Lower lobe of right lung (tissue), 2 donors: Measurements from ENCODE around the gene NXPE1. TPM values are rescaled to one million over a fixed set of nuclear protein-coding genes. Genes with fewer than 3 reads are reported as not detected.

Experiments
- ATAC-seq, 2 donors: fragments of 200-7000 bp; cut with Tn5 transposase; one replicate each; pipeline ENCODE4 v1.9.1; 2020 to 2022; ENCODE audit warnings: mild to moderate bottlenecking in 2 of 2, moderate library complexity in 2 of 2
- DNase-seq: peaks from one replicate; pipeline ENCODE4 v3.0.0-alpha.2; 2020
- H3K27ac ChIP-seq: fragments of 200-600 bp; one replicate; pipeline ENCODE4 v1.8.0; 2022
- H3K27me3 ChIP-seq: fragments of 200-600 bp; one replicate; pipeline ENCODE4 v1.8.0; 2022; ENCODE audit warnings: low read depth
- H3K36me3 ChIP-seq: fragments of 200-600 bp; one replicate; pipeline ENCODE4 v1.8.0; 2022; ENCODE audit warnings: mild to moderate bottlenecking
- H3K4me1 ChIP-seq: fragments of 200-600 bp; one replicate; pipeline ENCODE4 v1.8.0; 2022
- H3K4me3 ChIP-seq: fragments of 200-600 bp; one replicate; pipeline ENCODE4 v1.8.0; 2022; ENCODE audit warnings: mild to moderate bottlenecking
- H3K9me3 ChIP-seq: fragments of 200-600 bp; one replicate; pipeline ENCODE4 v1.8.0; 2022
- intact Hi-C: fragments of 100-400 bp; cut with DNase I; formaldehyde crosslinking; loops from one replicate; pipeline ENCODE4 v1.11.0; 2022
- total RNA-seq: library from RNA; stranded (reverse); fragmentation: NEBNext Ultra II Directional; extraction: Animal tissue kit (Norgen Biotek cat#: 25700); gene quantifications from one replicate; pipeline ENCODE4 v1.2.1, GENCODE V29; 2021
- TF ChIP-seq, protein P1 (sequence below): fragments of 200-600 bp; IDR thresholded peaks from one replicate; pipeline ENCODE4 v1.8.0; 2022; ENCODE audit warnings: antibody characterized with exemption, mild to moderate bottlenecking
- donor health status: DM: no; HTN: yes; CAD: no; lungs with severe emphysema.

NXPE1 gene
- total RNA-seq, 1 donor from 2014 or later: not detected

DNA sequence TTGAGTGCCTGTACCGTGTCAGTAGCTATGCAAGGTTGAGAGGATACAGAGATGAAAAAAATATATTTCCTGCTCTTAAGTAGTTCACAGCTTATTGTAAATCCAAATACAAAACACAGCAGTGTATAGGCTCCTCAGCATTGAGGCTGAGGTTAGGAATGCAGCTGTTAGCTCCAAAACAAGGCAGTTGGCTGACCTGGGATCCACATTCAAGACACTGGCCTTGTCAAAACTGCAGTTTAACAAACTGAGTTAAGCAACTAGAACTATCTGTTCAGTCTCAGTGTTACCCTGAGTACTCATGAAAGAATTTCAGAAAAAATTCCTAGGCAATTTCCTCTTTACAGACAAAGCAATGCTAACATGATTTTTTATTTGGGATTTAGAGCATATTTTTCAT, 77.6 kb downstream of the NXPE1 start:
- no peaks in the 10 kb centered on the region for H3K27me3 ChIP-seq
- no peaks in the 10 kb centered on the region for H3K9me3 ChIP-seq
- H3K4me3 ChIP-seq: no peak overlapping the region
- no peak for ATAC-seq
- H3K27ac ChIP-seq: no peak overlapping the region
- TF ChIP-seq, protein P1, sequence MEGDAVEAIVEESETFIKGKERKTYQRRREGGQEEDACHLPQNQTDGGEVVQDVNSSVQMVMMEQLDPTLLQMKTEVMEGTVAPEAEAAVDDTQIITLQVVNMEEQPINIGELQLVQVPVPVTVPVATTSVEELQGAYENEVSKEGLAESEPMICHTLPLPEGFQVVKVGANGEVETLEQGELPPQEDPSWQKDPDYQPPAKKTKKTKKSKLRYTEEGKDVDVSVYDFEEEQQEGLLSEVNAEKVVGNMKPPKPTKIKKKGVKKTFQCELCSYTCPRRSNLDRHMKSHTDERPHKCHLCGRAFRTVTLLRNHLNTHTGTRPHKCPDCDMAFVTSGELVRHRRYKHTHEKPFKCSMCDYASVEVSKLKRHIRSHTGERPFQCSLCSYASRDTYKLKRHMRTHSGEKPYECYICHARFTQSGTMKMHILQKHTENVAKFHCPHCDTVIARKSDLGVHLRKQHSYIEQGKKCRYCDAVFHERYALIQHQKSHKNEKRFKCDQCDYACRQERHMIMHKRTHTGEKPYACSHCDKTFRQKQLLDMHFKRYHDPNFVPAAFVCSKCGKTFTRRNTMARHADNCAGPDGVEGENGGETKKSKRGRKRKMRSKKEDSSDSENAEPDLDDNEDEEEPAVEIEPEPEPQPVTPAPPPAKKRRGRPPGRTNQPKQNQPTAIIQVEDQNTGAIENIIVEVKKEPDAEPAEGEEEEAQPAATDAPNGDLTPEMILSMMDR: no peak
- H3K4me1 ChIP-seq: no peaks in the 10 kb centered on the region
- DNase-seq: no peak
- no peaks in the 10 kb centered on the region for H3K36me3 ChIP-seq
- intact Hi-C loops: no loop called here

DNA sequence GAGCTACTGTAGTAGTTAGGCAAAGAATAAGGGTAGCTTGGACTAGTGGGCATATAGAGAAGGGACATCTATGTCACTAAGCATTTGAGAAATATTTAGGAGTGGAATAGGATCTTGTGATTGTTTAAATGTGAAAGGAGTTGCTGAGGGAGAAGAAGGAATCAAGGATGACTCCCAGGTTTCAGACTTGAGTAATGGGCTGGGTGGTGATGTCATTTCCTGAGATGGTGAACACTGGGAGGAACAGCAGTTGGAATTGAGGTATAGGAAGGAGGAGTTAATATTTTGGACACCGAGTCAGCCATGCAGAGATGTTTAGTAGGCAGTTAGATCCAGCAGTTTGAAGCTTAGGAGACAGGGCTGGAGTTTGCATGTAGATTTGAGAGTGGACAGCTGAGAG, 80.3 kb downstream of the NXPE1 start:
- no peaks in the 10 kb centered on the region for H3K9me3 ChIP-seq
- no peak for DNase-seq
- no peaks in the 10 kb centered on the region for H3K27me3 ChIP-seq
- no peak overlapping the region for H3K27ac ChIP-seq
- H3K4me1 ChIP-seq: no peaks in the 10 kb centered on the region
- TF ChIP-seq, protein P1: no peak
- no peaks in the 10 kb centered on the region for H3K36me3 ChIP-seq
- H3K4me3 ChIP-seq: no peak overlapping the region
- intact Hi-C loops: no loop called here
- ATAC-seq: no peak

DNA sequence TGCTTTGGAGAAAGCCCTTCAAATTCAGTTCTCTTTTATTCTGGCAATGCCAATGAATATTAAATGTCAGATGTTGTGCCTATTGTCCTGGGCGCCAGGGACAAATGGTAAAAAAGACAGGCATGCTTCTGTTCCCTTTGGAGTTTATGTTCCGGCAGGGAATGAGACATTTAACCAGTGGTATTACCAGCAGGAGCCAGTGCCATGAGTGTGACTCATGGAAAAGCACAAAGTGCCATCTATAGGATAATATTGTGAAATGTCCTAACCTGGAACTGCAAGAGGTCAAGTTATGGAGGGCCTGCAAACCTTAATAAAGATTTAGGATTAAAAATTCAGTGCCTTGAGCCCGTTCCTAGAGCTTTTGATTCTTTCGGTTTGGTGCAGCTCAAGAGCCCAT, 80.9 kb downstream of the NXPE1 start:
- intact Hi-C loops: no loop called here
- no peak for DNase-seq
- no peaks in the 10 kb centered on the region for H3K4me1 ChIP-seq
- no peak overlapping the region for H3K4me3 ChIP-seq
- TF ChIP-seq, protein P1: no peak
- no peaks in the 10 kb centered on the region for H3K27me3 ChIP-seq
- H3K9me3 ChIP-seq: no peaks in the 10 kb centered on the region
- H3K27ac ChIP-seq: no peak overlapping the region
- no peak for ATAC-seq
- H3K36me3 ChIP-seq: no peaks in the 10 kb centered on the region

DNA sequence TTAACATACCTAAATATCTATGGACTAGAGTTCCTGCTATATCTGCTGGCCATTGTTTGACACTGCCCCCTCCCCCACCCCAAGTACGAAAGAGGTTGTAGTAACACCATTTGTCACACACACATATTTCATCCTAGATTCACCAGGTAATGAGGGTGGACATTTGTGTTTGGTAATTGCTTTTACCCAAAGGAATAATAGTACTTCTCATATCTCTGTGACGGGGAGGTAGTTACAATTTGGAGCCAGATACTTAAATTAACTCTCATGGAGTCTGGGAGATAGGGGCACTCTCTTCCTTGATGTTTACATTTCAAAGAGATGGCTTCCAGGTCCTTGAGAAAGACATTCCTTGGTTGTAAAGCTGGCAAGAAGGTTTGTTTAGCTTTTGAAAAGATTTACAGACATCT, 81.7 kb downstream of the NXPE1 start:
- Histone ChIP-seq H3K27me3 (no peaks in the 10 kb centered on the region), H3K27ac (no peak overlapping the region), H3K4me1 (no peaks in the 10 kb centered on the region), H3K36me3 (no peaks in the 10 kb centered on the region), H3K9me3 (no peaks in the 10 kb centered on the region), H3K4me3 (no peak overlapping the region)
- DNase-seq (no peak), ATAC-seq (no peak)
- intact Hi-C loops: no loop called here
- TF ChIP-seq, protein P1: no peak

DNA sequence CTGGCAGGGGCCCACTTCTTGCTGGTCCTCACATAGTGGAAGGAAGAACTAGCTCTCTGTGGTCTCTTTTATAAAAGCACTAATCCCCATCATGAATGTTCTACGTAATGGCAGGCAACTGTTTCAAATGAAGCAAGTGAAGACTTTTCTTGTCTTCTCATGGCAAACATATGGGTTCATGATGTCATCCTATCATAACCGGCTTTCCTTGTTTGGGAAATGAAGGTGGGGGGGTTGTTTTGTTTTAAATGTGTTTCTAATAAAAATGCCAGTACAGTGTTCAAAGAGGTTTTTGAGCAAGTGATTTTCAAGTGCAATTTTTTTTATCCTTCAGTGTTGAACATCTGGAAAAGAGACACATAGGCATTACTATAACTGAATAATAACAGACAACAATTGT, 87.0 kb downstream of the NXPE1 start:
- no peak overlapping the region for H3K27ac ChIP-seq
- ATAC-seq (no peak), DNase-seq (no peak)
- H3K4me3 ChIP-seq: no peak overlapping the region
- TF ChIP-seq, protein P1: no peak
- H3K36me3 ChIP-seq: no peaks in the 10 kb centered on the region
- H3K9me3 ChIP-seq: no peaks in the 10 kb centered on the region
- intact Hi-C loops: no loop called here
- no peaks in the 10 kb centered on the region for H3K27me3 ChIP-seq
- H3K4me1 ChIP-seq: no peaks in the 10 kb centered on the region

Other genes starting within 250 kb of the NXPE1 start
- 8.7 TPM for gene C11orf71, start 159.4 kb downstream of the NXPE1 start, total RNA-seq
- 25.8 TPM for gene RBM7, start 159.2 kb downstream of the NXPE1 start, total RNA-seq
- gene REXO2, start 120.4 kb downstream of the NXPE1 start, total RNA-seq: 67.5 TPM
- gene NXPE4, start 35.9 kb upstream of the NXPE1 start, total RNA-seq: not detected
- 0.38 TPM for gene NXPE2, start 118.6 kb upstream of the NXPE1 start, total RNA-seq